Thyroid gland (tissue), 4 donors: ENCODE results near the gene SEMA4C. TPM values are rescaled to one million over a fixed set of nuclear protein-coding genes. Genes with fewer than 3 reads are reported as not detected.
A peak's percentile ranks its signal among the peaks of the same experiment; 100 is the strongest.

Experiments
- DNase-seq, 2 donors: peaks; one replicate each; pipeline ENCODE4 v3.0.0-alpha.2; 2019
- H3K27ac ChIP-seq, 3 donors: fragments of 200-600 bp; sonication (generic); 1 replicate in 2 of 3; 2 replicates in 1 of 3; pipeline ENCODE4 v1.5.1; 2016 to 2019; ENCODE audit warnings: mild to moderate bottlenecking in 1 of 3, moderate library complexity in 1 of 3
- H3K27me3 ChIP-seq: fragments of 200-600 bp; sonication (generic); one replicate; pipeline ENCODE4 v1.5.1; 2019
- H3K36me3 ChIP-seq, 2 donors: fragments of 200-600 bp; sonication (generic); one replicate each; pipeline ENCODE4 v1.5.1; 2016 to 2019
- H3K4me1 ChIP-seq, 2 donors: fragments of 200-600 bp; sonication (generic); one replicate each; pipeline ENCODE4 v1.5.1; 2017 to 2019
- H3K4me3 ChIP-seq, 3 donors: fragments of 200-600 bp; sonication (generic); replicated peaks in 1 of 3; 1 replicate in 2 of 3; 2 replicates in 1 of 3; pipeline ENCODE4 v1.5.1; 2016; ENCODE audit warnings: mild to moderate bottlenecking in 1 of 3
- H3K9me3 ChIP-seq: fragments of 200-600 bp; sonication (generic); one replicate; pipeline ENCODE4 v1.5.1; 2017
- CTCF ChIP-seq, 6 experiments: fragments of 200-600 bp in 3 of 6; fragments of 450-650 bp in 3 of 6; sonication (generic) in 3 of 6; IDR thresholded peaks; one replicate each; pipeline ENCODE4 v1.5.1; 2016 to 2019; ENCODE audit warnings: antibody characterized with exemption in 6 of 6, mild to moderate bottlenecking in 2 of 6, inconsistent platforms in 1 of 6, moderate library complexity in 1 of 6
- POLR2A ChIP-seq, 2 donors: fragments of 450-650 bp; IDR thresholded peaks; one replicate each; pipeline ENCODE4 v1.6.1; 2017; ENCODE audit warnings: antibody characterized with exemption in 2 of 2, mild to moderate bottlenecking in 2 of 2, moderate library complexity in 1 of 2
- WGBS, 2 donors: methylation state at CpG; one replicate each; pipeline ENCODE4 v1.1.5; 2017; 5-methylcytosine and 5-hydroxymethylcytosine counted together
- intact Hi-C: fragments of 100-400 bp; cut with DNase I; formaldehyde crosslinking; loops from one replicate; pipeline ENCODE4 v1.15.1; 2023
- total RNA-seq, 4 donors: library from RNA; depleted of rRNA; stranded (reverse); fragments of >200 nt; gene quantifications; one replicate each; pipeline ENCODE4 v1.2.3, GENCODE V29; 2016

The SEMA4C gene, protein sequence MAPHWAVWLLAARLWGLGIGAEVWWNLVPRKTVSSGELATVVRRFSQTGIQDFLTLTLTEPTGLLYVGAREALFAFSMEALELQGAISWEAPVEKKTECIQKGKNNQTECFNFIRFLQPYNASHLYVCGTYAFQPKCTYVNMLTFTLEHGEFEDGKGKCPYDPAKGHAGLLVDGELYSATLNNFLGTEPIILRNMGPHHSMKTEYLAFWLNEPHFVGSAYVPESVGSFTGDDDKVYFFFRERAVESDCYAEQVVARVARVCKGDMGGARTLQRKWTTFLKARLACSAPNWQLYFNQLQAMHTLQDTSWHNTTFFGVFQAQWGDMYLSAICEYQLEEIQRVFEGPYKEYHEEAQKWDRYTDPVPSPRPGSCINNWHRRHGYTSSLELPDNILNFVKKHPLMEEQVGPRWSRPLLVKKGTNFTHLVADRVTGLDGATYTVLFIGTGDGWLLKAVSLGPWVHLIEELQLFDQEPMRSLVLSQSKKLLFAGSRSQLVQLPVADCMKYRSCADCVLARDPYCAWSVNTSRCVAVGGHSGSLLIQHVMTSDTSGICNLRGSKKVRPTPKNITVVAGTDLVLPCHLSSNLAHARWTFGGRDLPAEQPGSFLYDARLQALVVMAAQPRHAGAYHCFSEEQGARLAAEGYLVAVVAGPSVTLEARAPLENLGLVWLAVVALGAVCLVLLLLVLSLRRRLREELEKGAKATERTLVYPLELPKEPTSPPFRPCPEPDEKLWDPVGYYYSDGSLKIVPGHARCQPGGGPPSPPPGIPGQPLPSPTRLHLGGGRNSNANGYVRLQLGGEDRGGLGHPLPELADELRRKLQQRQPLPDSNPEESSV
- 10 to 100 TPM; 14.5 to 21.7 (median 19.3) TPM for total RNA-seq

DNA sequence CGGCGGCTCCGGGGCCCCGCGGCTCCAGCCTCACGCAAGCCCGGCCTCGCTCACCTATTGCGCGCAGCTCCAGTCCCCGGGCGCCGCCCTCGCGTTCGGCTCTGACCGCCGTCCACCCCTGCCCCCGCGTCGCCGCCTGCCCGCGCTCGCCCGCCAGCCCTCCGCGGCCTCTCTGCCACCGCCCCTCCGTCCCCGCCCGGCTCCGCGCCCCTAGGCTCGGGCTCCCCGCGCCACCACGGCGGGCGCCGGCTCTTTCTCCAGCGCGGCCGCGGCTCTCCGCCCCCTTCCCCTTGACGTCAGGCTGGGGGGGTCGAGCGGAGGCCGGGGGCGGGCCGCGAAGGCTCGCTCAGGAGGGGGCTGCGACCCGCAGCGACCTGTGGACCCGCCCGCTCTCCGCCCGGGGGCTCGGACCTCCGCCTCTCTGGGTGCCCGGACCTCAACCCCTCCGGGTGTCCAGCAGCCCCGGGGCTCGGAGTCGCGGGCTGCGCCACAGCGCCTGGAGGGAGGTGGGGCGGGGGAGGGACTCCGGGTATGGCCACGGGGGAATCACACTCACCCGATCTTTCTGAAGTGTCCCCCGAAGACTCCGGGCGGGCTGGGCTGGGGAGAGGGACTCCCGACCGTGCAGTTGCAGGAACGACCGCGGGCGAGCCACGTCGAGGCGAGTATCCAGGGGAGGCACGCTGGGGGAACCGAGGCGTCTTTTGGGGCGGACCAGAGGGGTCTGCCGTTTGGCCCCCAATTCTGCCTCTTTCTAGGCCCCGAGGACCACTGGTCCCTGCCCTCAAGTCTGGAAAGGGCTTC lies at the start of gene SEMA4C:
TSS of gene SEMA4C (minus strand) at position 259 of the 804 bp plus-strand sequence. CDS start 2,194 bp downstream, outside the sequence.
- WGBS, 2 donors, result 0 to 3% methylated on average over 16 to 19 of the region's 93 CpGs
- intact Hi-C loops, result no loop called here

DNA sequence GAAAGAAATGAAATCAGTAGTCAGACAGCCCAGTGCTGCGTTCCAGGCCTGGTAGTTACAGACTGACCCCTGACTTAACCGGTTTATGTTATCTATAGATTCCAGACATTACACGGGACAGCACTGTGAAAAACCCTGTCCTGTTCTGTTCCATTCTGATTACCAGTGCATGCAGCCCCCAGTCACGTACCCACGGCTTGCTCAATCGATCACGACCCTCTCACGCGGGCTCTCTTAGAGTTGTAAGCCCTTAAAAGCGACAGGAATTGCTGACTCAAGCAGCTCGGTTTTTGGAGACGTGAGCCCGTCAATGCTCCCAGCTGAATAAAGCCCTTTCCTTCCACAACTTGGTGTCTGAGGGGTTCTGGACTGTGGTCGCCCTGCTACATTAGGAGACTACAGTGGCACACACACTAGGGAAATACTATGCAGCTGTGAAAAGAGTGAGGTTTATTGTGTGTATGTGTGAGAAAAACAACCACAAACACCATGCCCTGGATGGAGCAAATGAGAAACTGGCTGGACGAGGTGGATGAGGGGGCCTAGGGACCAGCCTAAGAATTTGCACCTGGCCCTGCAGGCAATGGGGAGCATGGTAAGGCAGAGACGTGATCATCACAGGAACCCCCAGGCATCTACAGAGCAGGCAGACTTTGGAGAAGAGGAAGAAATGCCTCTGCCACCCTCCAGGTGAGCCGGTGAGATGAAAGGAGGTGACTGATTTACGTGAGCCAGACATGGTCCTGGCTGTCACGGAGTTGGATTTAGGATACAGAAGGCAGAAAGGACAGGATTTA lies 49.1 kb upstream of the SEMA4C start:
- WGBS, 2 donors, result 89 to 91% methylated on average over 19 of the region's 19 CpGs
- no peak for TF ChIP-seq CTCF (IDR thresholded peaks at IDR 0.05)
- TF ChIP-seq POLR2A (IDR thresholded peaks at IDR 0.05), result no peak
- Histone ChIP-seq H3K9me3 (no peaks in the 10 kb centered on the region), H3K36me3 (no peaks in the 10 kb centered on the region), H3K4me1 (no peaks in the 10 kb centered on the region), H3K4me3 (no peak overlapping the region), H3K27me3 (no peaks in the 10 kb centered on the region), H3K27ac (no peak overlapping the region)
- intact Hi-C loops, result no loop called here
- DNase-seq, result no peak

More for the DNA sequence above, at the start of gene SEMA4C:
- peak; percentile 52 to 54 for DNase-seq
- Histone ChIP-seq H3K9me3 (no peaks in the 10 kb centered on the region), H3K27ac (peak within 1 kb of the TSS; percentile 92 to 97 (median 93)), H3K4me1 (peaks cover 11 to 53% of the 10 kb centered on the region in 2 donors), H3K4me3 (peak within 1 kb of the TSS; percentile 77 to 100 (median 99)), H3K36me3 (peaks cover 9% of the 10 kb centered on the region in 2 donors), H3K27me3 (no peaks in the 10 kb centered on the region)
- TF ChIP-seq POLR2A (IDR thresholded peaks at IDR 0.05), result peak in 1 of 2 donors; percentile 79
- TF ChIP-seq CTCF (IDR thresholded peaks at IDR 0.05), result no peak

DNA sequence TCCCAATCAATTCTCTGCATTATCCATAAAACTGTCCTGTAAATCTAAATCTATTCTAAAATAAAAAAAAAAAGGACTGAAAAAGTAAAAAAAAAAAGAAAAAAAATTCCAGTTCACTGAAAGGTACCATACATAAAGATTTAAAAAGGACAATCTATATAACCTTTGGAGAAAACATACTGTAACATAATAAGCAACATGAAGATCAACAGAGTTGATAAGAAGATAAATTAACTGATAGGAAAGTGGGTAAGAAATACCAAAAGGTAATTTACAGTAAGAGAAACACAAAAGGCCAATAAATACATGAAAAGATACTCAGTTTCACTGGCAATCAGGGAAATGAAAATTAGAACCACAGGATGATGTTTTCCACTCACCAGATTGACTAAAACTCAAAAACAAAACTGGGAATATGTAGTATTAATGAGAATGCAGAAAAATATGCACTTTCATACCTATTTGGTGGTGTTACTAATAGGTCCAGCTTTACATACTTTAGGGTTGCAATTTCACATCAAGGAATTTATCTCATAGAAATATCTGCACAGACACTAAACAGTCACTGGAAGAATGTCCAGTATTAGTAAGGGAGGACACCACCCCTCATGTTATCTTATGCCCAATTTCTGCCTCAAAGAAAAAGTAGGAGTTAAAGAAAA lies 48.3 kb upstream of the SEMA4C start:
- TF ChIP-seq CTCF (IDR thresholded peaks at IDR 0.05) (no peak), POLR2A (IDR thresholded peaks at IDR 0.05) (no peak)
- Histone ChIP-seq H3K4me1 (no peaks in the 10 kb centered on the region), H3K36me3 (no peaks in the 10 kb centered on the region), H3K4me3 (no peak overlapping the region), H3K27ac (no peak overlapping the region), H3K9me3 (no peaks in the 10 kb centered on the region), H3K27me3 (no peaks in the 10 kb centered on the region)
- intact Hi-C loops, result no loop called here
- no peak for DNase-seq
